ENCODE measurements around the gene MGAT4B.

Gene MGAT4B

GRCh38 chr5:179823937-179824744 lies 17.5 kb upstream of the MGAT4B start:
- no peak for TF ChIP-seq CTCF (IDR thresholded peaks at IDR 0.05)
- H3K36me3 ChIP-seq, result peaks cover 67 to 72% (median 71%) of the 10 kb centered on the region in 3 donors
- peaks cover 0 to 87% (median 66%) of the 10 kb centered on the region in 4 donors for H3K4me1 ChIP-seq
- intact Hi-C loops (cut with DNase I; ENCODE audit: low total_unique reads), result loop anchor here (5.0 kb wide), 1 partner anchor 33 kb away; the partner anchor contains the start of gene MRNIP
- H3K27ac ChIP-seq, result peak overlapping the region; percentile 25 to 34
- no peaks in the 10 kb centered on the region for H3K27me3 ChIP-seq
- no peaks in the 10 kb centered on the region for H3K9me3 ChIP-seq
- peak in 1 of 2 donors; percentile 64 for DNase-seq
- H3K4me3 ChIP-seq, result peak overlapping the region; percentile 99 to 100

GRCh38 chr5:179822444-179822990 lies 15.9 kb upstream of the MGAT4B start:
- Histone ChIP-seq H3K4me3 (peak overlapping the region; percentile 99 to 100), H3K36me3 (peaks cover 53 to 56% (median 55%) of the 10 kb centered on the region in 3 donors), H3K27me3 (no peaks in the 10 kb centered on the region), H3K4me1 (peaks cover 6 to 85% (median 69%) of the 10 kb centered on the region in 4 donors), H3K27ac (peak overlapping the region; percentile 100), H3K9me3 (no peaks in the 10 kb centered on the region)
- intact Hi-C loops (cut with DNase I; ENCODE audit: low total_unique reads), result loop anchor here (5.0 kb wide), 1 partner anchor 35 kb away; the partner anchor contains the start of gene MRNIP
- peak in 1 of 2 donors; percentile 55 for DNase-seq
- TF ChIP-seq CTCF (IDR thresholded peaks at IDR 0.05), result no peak

- DNase-seq, result no peak
- intact Hi-C loops (cut with DNase I; ENCODE audit: low total_unique reads), result loop anchor here (5.0 kb wide), 1 partner anchor 35 kb away; the partner anchor contains the start of gene MRNIP
- Histone ChIP-seq H3K4me3 (peak overlapping the region; percentile 99 to 100), H3K4me1 (peaks cover 7 to 85% (median 70%) of the 10 kb centered on the region in 4 donors), H3K27me3 (no peaks in the 10 kb centered on the region), H3K36me3 (peaks cover 48 to 51% (median 50%) of the 10 kb centered on the region in 3 donors), H3K9me3 (no peaks in the 10 kb centered on the region), H3K27ac (peak overlapping the region; percentile 100)
- TF ChIP-seq CTCF (IDR thresholded peaks at IDR 0.05), result no peak
These were observed 15.4 kb upstream of the MGAT4B start for GRCh38 chr5:179822059-179822432.

GRCh38 chr5:179821298-179822058 lies 14.8 kb upstream of the MGAT4B start:
- no peak for TF ChIP-seq CTCF (IDR thresholded peaks at IDR 0.05)
- peaks cover 13 to 85% (median 73%) of the 10 kb centered on the region in 4 donors for H3K4me1 ChIP-seq

More at GRCh38 chr5:179821298-179822058, 14.8 kb upstream of the MGAT4B start:
- intact Hi-C loops (cut with DNase I; ENCODE audit: low total_unique reads), result loop anchor here (5.0 kb wide), 1 partner anchor 36 kb away; the partner anchor contains the start of gene MRNIP
- no peaks in the 10 kb centered on the region for H3K9me3 ChIP-seq
- peak overlapping the region; percentile 99 to 100 for H3K4me3 ChIP-seq
- H3K36me3 ChIP-seq, result peaks cover 42 to 46% (median 44%) of the 10 kb centered on the region in 3 donors
- H3K27me3 ChIP-seq, result no peaks in the 10 kb centered on the region
- DNase-seq, result peak; percentile 98 to 99
- H3K27ac ChIP-seq, result peak overlapping the region; percentile 100
